GM19240 (cell line): ENCODE data around the gene ITM2C.

ENCODE experiments used
- DNase-seq: peaks from one replicate; pipeline ENCODE4 v3.0.0; 2011; ENCODE audit warnings: low spot score; ENCODE audit not compliant: insufficient read length

The ITM2C gene

GRCh38 chr2:230864605-230865306 is at the start of gene ITM2C:
ITM2C (plus strand) TSS chr2:230864942; CDS start chr2:230865026, 84 bp downstream.
- peak; percentile 71 for DNase-seq

- no peak for DNase-seq
Observed at GRCh38 chr2:230815088-230815487, 49.7 kb upstream of the ITM2C start.

- no peak for DNase-seq
Observed at GRCh38 chr2:230816735-230817134, 48.0 kb upstream of the ITM2C start.

GRCh38 chr2:230819433-230819832 is 45.3 kb upstream of the ITM2C start:
- DNase-seq: no peak

- no peak for DNase-seq
Observed at GRCh38 chr2:230821261-230821990, 43.3 kb upstream of the ITM2C start.

- no peak for DNase-seq
Observed at GRCh38 chr2:230821991-230822520, 42.7 kb upstream of the ITM2C start.

- no peak for DNase-seq
Observed at GRCh38 chr2:230823264-230823964, 41.3 kb upstream of the ITM2C start.

- DNase-seq: peak; percentile 69
Observed at GRCh38 chr2:230824406-230824978, 40.2 kb upstream of the ITM2C start.

GRCh38 chr2:230825354-230825753 is 39.4 kb upstream of the ITM2C start:
- no peak for DNase-seq

- no peak for DNase-seq
Observed at GRCh38 chr2:230827774-230828271, 36.9 kb upstream of the ITM2C start.

- DNase-seq: peak; percentile 11
Observed at GRCh38 chr2:230828272-230828961, 36.3 kb upstream of the ITM2C start.

GRCh38 chr2:230829293-230829692 is 35.4 kb upstream of the ITM2C start:
- DNase-seq: no peak

GRCh38 chr2:230829959-230830358 is 34.8 kb upstream of the ITM2C start:
- DNase-seq: no peak

- DNase-seq: no peak
Observed at GRCh38 chr2:230830428-230830827, 34.3 kb upstream of the ITM2C start.

GRCh38 chr2:230840301-230840700 is 24.4 kb upstream of the ITM2C start:
- DNase-seq: no peak

- no peak for DNase-seq
Observed at GRCh38 chr2:230842473-230842872, 22.3 kb upstream of the ITM2C start.

GRCh38 chr2:230843132-230843531 is 21.6 kb upstream of the ITM2C start:
- no peak for DNase-seq

- no peak for DNase-seq
Observed at GRCh38 chr2:230846360-230846759, 18.4 kb upstream of the ITM2C start.

GRCh38 chr2:230847883-230848388 is 16.8 kb upstream of the ITM2C start:
- DNase-seq: peak; percentile 85

- DNase-seq: peak; percentile 40
Observed at GRCh38 chr2:230849633-230850357, 14.9 kb upstream of the ITM2C start.
